ENCODE measurements around the gene AIFM2.

GRCh38 chr10:70166394-70166793, 33.8 kb upstream of the AIFM2 start:
- TF ChIP-seq OSR1 (CRISPR knock-in tag; IDR thresholded peaks at IDR 0.05) (no peak), ARNTL (CRISPR knock-in tag; IDR thresholded peaks at IDR 0.05; ENCODE audit: borderline replicate concordance, low read depth) (no peak), ESRRG (CRISPR knock-in tag; IDR thresholded peaks at IDR 0.05) (no peak), GLIS3 (CRISPR knock-in tag; IDR thresholded peaks at IDR 0.05) (no peak), ZC3H10 (CRISPR knock-in tag; IDR thresholded peaks at IDR 0.05) (no peak), PATZ1 (CRISPR knock-in tag; IDR thresholded peaks at IDR 0.05; ENCODE audit: borderline replicate concordance) (no peak), RARB (CRISPR knock-in tag; IDR thresholded peaks at IDR 0.05) (no peak), TOX (CRISPR knock-in tag; IDR thresholded peaks at IDR 0.05; ENCODE audit: borderline replicate concordance) (no peak), ZFP30 (CRISPR knock-in tag; IDR thresholded peaks at IDR 0.05) (no peak), POU6F1 (CRISPR knock-in tag; IDR thresholded peaks at IDR 0.05; ENCODE audit: borderline replicate concordance, low read depth) (no peak), ZFP3 (CRISPR knock-in tag; IDR thresholded peaks at IDR 0.05) (no peak), TSHZ2 (CRISPR knock-in tag; IDR thresholded peaks at IDR 0.05) (no peak), CREB5 (CRISPR knock-in tag; IDR thresholded peaks at IDR 0.05; ENCODE audit: low read depth) (no peak)

Measured in SK-N-SH treated with all-trans-retinoic acid at 6 μM for 48 hours (cell line).